ENCODE measurements around the gene CNNM4. TPM values are rescaled to one million over a fixed set of nuclear protein-coding genes. Genes with fewer than 3 reads are reported as not detected.

Gene CNNM4
- total RNA-seq, 1 donor from 2014 or later: 8.3 TPM

DNA sequence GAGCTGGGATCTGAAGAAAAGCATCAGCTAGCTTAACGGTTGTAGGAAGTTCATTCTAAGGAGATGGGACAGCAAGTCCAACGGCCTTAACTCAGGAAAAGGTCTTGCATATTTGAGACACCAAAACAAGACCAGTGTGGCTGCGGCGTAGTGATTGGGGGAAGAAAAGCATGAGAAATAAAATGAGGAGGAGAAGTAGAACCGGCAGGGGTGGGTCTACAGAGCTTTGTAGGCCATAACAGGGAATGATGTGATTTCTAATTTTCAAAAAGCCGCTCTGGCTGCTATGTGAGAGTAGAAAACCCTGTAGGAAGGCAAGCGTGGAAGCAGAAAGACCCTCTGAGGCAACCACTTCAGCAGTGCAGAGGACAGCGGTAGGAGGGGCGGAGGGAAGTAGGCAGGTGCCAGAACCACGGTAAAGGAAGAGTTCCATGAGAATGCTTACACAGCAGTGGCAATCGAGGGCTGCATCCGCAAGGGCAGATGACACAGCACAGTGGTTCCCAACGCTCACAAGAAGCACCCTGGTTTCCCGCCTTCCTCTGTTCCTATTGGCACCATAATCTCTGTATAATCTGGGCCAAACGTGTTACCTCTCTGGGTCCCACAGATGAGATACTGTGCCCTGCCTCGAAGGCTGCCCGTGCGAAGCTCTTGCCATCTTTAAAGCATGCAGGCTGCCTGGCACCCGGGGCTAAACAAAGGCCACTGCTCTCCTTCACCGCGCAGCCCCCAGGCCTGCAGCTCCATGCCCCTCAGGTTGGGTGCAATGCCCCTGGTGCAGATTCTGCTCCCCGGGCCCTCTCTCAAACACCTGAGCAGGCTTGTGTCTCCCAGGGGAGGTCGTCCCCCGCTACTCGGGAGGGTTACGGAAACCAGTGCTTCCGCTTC, 96.3 kb downstream of the CNNM4 start:
- intact Hi-C loops (cut with micrococcal nuclease): loop anchor here (5.0 kb wide), 3 partner anchors 95 to 220 kb away; partner anchors contain the start of genes CNNM4 and KANSL3

DNA sequence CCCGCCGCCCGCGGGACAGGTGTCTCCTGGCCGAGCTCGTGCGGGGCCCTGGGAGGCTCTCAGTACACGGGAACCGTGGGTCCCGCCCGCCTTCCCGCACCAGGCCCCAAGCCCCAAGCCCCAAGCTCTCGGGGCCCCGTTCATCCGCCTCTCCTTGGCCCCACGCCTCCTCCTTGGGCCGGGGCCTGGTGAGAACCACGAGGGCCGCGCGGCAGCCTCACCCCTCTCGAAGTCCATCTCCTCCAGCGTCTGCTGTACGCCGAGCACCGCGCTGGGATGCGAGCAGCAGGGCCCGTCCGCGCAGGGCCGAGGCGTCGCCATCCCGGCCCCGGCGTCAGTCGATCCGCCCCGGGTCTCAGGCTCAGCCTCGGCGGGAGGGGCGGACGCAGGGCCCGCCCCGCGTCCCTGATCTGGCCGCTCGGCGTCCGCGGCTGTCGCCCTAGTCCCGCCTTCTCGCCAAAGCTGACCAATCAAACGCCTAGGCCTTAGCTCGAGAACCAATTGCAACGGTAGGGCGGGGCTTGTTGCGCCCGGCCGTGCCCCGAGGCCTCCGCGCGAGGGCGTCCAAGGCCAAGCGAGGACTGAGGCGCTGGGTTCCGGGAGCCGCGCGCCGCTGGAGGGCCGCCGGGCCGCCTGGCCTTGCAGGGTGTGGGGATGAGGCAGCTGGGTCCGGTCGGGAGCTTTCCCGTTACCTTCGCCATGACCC, 97.1 kb downstream of the CNNM4 start, which contains the start of gene ANKRD39:
Gene ANKRD39, minus strand, starts transcription at position 350 of the 706 bp plus-strand sequence. Its CDS starts 29 bp downstream, at position 321.
- intact Hi-C loops (cut with micrococcal nuclease): loop anchor here (1.0 to 5.0 kb wide), 9 partner anchors 10 to 319 kb away; partner anchors contain the start of genes CNNM3, CNNM4 and KANSL3

DNA sequence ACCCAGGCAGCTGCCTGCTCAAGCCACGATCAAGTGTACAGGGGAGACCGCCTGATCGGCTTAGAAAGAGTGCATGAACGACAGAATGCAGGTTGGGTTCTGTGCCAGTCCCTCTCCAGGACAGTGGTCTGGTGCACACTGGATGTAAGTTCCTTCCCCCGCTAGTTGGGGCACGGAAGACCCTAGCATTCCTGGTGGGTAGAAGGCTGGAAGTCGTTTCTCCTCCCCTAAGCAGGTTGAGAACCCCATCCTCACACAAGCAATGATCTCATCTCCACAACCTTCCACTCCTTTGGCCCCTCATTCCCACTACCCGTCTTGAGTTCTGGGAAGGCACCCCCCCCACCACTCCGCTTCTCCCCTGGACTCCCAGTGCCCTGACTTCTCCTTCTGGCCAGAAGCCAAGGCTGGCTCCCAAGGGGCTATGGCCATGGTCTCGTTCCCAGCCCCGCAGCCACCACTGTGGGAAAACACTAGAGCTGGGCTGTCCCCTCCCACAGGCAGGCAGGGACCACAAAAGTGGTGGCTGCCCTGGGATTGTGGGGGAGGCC, 98.5 kb downstream of the CNNM4 start:
- intact Hi-C loops (cut with micrococcal nuclease): loop anchor here (2.0 to 5.0 kb wide), 4 partner anchors 97 to 320 kb away; partner anchors contain the start of genes CNNM4 and KANSL3

DNA sequence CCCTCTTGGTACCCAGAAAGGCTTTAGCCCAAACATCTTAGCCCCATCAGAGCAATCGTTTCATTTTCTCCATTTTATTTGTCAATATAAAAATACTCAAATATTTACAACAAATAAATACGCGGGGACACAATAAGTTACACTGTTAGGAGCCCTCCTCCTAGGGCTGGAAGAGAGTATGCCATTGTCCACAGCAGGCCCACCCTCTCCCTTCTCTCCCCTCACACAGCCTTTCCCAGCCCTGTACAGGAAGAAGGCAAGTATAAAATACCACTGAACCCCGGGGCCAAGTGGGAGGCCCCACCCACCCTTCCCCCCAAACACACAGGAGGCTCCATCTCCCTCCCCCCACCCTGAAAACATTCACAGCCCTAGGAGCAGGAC, 99.0 kb downstream of the CNNM4 start:
- intact Hi-C loops (cut with micrococcal nuclease): loop anchor here (2.0 to 5.0 kb wide), 4 partner anchors 97 to 321 kb away; partner anchors contain the start of genes CNNM4 and KANSL3

DNA sequence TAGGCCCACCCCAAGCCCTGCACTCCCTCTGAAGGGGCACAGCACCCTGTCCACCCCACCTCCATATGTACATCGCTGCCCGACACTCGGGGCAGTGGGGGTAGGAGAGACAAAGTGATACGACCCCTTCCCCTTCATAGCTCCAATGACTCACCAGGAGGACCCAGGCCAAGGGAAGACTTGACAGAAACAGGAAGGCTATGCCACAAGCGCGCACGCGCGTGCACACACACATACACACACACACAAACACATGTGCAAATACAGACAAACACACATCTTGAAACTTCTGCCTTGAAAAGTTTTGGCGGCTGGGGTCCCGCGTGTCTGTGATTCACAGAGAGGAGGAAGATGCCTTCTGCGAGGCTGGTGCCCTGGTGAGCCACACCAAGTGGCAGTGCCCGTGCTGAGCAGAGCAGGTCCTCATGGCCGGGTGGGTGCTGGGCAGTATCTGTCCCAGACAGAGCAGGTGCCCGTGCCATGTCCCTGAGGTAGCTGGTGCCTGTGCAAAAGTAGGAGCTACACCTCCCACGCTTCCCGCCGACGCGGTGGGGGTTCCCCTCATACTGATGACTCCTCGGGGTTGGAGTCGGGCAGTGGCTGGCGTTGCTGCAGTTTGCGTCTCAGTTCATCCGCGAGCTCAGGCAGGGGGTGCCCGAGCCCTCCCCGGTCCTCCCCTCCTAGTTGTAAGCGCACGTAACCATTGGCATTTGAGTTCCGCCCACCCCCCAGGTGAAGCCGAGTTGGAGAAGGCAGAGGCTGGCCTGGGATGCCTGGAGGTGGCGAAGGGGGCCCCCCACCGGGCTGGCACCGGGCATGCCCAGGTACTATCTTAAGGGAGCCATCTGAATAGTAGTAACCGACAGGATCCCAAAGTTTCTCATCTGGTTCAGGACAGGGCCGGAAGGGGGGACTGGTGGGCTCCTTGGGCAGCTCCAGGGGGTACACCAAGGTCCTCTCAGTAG, 99.6 kb downstream of the CNNM4 start:
- intact Hi-C loops (cut with micrococcal nuclease): no loop called here

DNA sequence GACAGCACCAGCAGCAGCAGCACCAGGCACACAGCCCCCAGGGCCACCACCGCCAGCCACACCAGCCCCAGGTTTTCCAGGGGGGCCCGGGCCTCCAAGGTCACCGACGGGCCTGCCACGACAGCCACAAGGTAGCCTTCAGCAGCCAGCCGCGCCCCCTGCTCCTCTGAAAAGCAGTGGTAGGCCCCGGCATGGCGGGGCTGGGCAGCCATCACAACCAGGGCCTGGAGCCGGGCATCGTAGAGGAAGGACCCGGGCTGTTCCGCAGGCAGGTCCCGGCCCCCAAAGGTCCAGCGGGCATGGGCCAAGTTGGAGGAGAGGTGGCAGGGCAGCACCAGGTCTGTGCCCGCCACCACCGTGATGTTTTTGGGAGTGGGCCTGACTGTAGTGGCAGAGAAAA, 100.4 kb downstream of the CNNM4 start:
- intact Hi-C loops (cut with micrococcal nuclease): no loop called here

Other genes with a start within 250 kb of the CNNM4 start
- 53.6 and 56.7 TPM in 2 replicates for gene ARID5A, start 224.2 kb upstream of the CNNM4 start, total RNA-seq
- 56.1 and 56.5 TPM in 2 replicates for gene KANSL3, start 122.6 kb upstream of the CNNM4 start, total RNA-seq
- gene FER1L5, start 118.1 kb upstream of the CNNM4 start, total RNA-seq: not detected in 2 replicates
- 7.0 and 10.5 TPM in 2 replicates for gene LMAN2L, start 20.8 kb upstream of the CNNM4 start, total RNA-seq
- gene CNNM3, start 55.4 kb downstream of the CNNM4 start, total RNA-seq: 29.9 and 31.1 TPM in 2 replicates
- gene ANKRD23, start 83.1 kb downstream of the CNNM4 start, total RNA-seq: 13.4 and 15.0 TPM in 2 replicates
- gene ANKRD39, start 97.1 kb downstream of the CNNM4 start, total RNA-seq: 36.4 and 38.0 TPM in 2 replicates
- 27.4 and 29.7 TPM in 2 replicates for gene SEMA4C, start 109.2 kb downstream of the CNNM4 start, total RNA-seq
- gene FAM178B, start 225.7 kb downstream of the CNNM4 start, total RNA-seq: 0.34 and 0.61 TPM in 2 replicates

Measured in T-helper 2 cell treated with Interferon-gamma antibody and Interleukin-4, amounts not matched to agents 100 ng/mL and 5 ng/mL, for 36 hours (primary cell).